GM21528 (cell line): Measurements from ENCODE around the gene MMP17.

Source experiments
- ATAC-seq: cut with Tn5 transposase; IDR thresholded peaks from one replicate; pipeline ENCODE4 v1.9.1; 2021; ENCODE audit warnings: mild to moderate bottlenecking, moderate library complexity; ENCODE audit not compliant: unreplicated experiment, low FRiP score

Gene MMP17

DNA sequence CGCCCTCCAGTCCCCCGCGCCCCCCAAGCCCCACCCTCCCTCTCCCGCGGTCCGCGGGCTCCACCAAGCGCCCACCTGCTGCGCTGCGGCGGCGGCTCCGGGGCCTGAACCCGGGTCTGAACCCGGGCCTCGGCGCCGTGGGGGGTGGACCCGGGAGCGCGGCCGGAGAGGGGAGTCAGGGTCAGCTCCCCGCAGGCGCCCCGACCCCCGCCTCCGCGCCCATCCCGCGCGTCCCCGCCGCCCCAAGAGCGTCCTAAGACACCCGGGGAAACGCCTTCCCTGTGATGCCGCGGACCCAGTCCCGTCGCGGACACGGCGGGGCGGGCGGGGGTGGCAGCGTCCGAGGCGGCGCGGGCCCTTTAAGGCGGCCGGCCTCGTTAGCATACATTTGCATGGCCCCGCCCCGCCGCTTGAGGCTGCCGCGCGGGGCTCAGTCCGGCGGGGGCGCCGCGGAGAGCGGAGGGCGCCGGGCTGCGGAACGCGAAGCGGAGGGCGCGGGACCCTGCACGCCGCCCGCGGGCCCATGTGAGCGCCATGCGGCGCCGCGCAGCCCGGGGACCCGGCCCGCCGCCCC lies at the start of gene MMP17:
Gene MMP17 (plus strand): TSS at position 433 of the 574 bp plus-strand sequence. CDS start 102 bp downstream, at position 535.
- peak; percentile 49 for ATAC-seq

DNA sequence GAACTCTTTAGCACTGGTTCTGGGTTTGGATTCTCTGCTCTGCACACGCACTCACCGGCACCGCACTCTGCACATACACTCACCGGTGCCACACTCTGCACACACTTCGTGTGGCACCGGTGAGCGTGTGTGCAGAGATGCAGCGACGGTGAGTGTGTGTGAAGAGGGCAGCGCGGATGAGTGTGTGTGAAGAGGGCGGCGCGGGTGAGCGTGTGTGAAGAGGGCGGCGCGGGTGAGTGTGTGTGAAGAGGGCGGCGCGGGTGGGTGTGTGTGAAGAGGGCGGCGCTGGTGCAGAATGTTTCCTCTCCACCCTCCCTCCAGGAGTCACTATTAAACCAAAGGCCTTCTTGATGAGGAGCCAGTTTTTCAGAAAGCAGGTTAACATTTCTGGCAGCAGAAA lies 49.2 kb upstream of the MMP17 start:
- no peak for ATAC-seq

DNA sequence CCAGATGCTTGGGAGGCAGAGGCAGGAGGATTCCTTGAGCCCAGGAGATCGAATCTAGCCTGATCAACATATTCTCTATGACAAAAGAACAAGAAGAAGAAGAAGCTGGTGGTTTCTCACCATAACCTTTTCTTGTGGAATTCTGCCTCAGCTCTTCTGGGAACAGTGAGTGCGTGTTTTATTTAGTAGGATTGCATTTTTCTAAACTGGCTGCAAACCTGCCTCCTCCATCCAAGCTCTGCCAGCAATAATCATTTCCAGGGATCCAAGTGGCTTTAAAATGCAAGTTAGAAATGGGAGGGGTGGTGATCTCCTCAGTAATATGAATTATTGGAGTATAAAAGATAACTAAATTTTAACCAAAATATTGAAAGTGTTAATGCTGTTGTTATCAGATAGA lies 46.1 kb upstream of the MMP17 start:
- ATAC-seq: no peak

DNA sequence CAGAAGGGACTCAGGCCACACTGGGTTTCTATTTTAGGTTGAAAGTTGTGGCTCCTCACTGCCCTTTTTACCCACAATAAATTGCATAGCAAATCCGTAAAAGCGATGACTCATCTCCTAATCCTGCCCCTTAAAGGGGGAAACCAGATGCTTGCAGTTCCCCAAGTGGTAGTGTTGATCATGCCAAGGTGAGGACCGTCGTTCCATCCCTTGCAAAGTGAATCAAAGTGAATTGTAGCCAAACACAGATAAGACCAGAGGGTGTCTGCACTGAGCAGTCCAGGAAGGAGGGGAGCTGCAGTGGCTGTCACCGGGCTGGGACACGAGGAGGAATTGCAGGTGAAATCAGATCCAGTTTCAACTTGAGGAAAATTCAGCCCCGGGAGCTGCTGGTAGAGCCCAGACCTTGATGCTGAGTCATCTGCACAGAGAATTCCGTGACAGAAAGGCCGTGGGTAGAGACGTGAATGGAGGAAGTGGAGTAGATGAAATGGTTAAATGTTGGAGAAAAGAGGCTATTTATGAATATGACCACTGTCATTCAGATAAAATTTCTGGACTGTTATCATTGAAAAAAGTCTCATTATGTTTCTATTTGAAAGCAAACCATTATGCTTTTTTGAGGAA lies 44.2 kb upstream of the MMP17 start:
- ATAC-seq: no peak

DNA sequence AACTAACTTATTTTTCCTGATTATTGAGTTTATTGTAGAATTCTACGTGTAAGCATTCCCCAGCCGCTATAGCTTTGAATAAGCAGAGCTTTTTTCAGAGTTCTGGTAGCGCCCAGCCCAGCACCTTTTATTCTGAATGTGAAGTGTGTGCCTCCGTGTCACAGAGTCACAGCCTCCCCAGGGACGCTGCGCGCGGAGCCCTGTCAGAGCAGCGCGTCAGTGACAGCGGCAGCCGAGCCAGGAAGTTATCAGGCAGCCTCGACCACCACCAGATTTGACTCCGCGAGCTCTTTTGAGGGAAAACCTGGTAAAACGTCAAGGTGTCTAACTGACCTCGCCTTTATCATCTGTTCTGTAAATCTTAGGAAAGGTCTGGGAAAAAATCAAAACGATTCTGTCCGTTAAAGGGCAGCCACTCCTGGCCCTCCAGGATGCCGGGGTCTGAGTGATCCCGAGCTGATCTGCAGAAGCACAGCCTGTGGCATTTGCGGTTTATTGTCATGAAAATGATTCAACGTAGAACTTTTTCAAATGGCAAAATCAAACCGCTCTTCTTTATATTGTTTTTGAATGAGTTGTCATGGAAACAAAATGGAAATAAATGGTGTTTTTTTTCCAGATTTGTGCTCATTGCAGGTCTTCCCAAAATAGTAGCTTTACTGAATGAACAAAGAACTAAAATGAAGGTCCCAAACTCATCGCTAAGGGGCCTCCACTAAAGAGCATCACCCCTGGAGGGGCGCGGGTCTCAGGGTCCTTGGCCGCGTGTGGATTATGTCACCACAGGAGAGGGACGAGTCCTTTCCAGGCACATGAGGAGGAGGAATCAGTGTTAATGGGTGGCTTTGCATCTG lies 43.1 kb upstream of the MMP17 start:
- ATAC-seq: no peak

DNA sequence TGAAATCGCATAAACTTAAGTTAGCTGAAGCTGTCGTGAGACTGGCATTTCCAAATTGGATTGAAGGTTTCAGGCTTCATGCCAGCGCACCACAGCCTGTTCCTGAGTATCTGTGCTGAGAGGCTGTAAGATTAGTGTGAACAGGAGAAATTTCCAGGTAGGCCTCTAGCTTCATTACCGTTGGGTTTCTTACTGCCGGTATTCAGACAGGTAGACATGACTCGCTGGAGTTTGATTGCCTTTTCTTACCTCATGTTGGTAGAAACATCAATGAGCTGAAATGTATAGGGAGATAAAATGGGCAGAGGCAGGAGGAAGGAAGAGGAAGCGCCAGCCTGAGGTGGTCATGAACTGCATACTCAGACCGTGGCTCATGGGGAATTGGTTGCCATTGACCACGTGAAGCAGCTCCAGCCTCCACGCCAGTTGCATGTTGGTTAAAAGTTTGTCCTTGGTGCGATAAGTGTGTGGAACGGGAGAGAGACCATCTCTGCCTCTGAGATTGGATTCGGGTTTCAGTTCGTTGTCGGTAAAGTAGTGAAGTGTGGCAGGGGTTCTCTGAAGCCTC lies 42.3 kb upstream of the MMP17 start:
- no peak for ATAC-seq

DNA sequence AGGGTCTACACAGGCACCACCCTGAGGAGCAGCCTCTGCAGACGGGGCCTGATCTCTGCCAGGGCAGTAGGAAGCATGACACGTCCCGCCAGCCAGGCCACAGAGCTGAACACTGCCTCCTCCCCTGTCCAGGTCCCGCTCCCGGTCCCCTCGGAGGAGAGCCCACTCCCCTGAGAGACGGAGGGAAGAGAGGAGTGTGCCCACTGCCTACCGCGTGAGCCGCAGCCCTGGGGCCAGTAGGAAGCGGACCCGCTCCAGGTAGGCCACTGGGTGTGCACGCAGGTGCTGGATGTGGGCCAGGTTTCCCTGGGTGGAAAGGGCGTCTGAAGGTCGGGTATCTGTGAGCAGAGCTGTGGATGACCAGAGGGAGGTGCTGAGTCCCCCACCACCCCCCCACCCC lies 41.9 kb upstream of the MMP17 start:
- ATAC-seq: no peak

DNA sequence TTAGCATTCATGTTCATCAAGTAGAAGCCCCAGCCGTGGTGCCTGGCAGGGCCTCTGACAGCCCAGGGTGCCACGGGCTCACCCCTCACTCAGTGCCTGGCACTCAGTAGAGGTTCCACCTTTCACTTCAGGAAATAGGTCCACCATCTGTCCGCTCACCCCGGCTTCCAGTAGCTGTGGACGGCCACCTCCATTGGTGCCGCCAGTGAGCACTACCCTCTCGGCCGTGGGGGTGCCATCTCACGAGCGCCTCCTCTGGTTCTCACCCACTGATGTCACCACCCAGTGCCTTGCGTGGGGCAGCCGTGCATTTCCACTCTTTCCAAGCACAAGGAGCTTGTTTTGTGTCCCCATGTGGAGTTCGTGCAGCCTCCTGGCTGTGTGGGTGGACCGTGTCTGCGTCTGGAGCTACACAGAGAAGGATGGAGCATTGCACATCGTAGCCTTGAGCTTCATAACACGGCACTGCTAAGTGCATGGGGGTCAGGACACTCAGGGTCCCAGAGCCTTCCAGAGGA lies 41.0 kb upstream of the MMP17 start:
- no peak for ATAC-seq

DNA sequence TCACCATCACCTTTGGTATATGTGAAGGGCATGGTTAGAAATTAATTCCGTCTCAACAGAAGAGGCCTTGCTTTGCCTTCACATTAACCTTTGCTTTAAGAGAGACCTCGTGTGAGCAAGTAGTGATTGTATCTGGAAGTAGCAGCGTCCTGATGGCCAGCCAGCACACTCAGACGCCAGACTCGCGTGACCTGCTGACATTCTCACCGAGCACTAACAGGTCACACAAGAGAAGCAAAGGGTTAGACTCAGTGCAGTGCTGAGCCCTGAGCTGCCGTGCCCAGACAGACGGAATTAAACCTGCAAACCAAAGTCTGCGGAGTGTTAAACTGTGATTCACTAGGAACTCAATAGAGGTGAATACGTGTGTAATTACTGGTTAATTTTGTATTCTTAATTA lies 40.1 kb upstream of the MMP17 start:
- ATAC-seq: no peak

DNA sequence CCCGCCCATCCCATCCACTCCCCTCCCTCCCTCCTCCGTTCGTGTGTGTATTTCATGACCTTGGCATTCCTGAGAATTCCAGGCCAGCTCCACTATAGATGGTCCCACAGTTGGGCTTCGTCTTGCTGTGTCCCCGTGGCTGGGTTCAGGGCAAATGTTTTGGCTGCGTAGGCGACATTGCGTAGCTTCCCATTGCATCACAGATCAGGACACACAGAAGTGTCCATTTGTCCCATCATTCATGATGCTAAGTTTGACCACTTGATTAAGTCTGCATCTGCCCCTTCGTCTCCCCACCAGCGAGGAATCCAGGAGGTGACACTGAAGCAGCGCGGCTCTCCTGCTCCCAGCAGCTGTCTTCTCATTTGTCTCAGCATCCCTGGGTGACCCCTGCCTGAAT lies 38.6 kb upstream of the MMP17 start:
- ATAC-seq: no peak

DNA sequence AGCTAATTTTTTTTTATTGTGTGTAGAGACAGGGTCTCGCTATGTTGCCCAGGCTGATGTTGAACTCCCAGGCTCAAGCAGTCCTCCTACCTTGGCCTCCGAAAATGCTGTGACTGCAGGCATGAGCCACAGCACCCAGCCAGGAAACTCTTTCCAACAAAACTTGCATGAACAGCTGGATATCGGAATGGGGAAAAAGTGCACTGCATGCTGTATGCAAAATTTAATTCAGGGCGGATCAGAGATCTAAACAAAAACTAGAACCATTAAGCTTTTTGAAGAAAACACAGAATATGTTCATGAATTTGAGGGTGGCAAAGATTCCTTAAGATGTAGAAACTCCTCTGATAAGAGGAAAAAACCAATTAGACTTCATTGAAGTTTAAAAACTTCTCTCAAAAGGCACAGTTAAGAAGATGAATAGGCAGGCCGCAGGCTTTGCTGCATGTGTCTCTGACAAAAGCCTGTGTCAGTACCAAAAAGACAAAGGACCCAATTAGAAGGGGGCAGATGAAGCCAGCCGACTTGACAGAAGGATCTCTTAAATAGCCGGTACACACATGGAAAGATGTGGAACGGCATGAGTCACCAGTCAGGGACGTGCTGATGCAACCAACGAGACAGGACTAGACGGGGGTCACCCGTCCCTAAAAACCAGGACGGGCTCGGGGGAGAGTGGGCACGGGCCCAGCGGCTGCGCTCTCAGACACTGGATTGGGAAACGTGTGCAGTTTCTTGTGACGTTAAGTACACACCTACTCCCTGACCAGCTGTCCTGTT lies 34.8 kb upstream of the MMP17 start:
- ATAC-seq: no peak

DNA sequence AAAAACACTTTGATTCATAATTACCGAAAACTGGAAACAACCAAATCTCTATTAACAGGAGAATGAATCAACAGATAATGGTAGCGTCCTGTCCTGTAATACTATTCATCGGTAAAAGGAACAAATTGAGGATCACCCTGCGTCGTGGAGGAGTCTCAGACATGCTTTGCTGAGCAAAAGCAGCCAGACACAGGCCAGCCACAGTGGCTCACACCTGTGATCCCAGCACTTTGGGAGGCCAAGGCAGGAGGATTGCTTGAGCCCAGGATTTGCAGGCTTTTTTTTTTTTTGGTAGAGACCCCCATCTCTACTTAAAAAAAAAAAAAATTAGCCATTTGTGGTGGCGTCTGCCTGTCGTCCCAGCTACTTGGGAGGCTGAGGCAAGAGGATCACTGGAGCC lies 34.1 kb upstream of the MMP17 start:
- ATAC-seq: no peak

DNA sequence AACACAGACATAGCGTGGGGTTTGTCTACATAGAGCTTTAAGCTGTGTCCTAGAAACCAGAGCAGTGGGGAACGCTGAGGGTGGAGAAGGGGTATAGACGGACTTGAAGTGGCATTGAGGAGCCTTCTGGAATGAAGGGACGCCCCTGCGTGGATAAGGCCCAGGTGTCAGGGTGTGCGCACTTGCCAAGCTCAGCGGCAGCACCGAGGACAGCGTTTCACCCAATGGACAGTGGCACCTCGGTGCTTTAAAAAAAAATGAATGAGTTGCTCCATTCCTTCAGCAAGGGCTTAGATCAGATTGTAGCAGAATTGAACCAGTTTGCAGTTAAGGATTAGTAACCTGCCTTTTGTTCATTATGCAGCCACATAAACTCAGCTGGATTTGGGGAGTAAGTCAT lies 33.6 kb upstream of the MMP17 start:
- ATAC-seq: no peak

DNA sequence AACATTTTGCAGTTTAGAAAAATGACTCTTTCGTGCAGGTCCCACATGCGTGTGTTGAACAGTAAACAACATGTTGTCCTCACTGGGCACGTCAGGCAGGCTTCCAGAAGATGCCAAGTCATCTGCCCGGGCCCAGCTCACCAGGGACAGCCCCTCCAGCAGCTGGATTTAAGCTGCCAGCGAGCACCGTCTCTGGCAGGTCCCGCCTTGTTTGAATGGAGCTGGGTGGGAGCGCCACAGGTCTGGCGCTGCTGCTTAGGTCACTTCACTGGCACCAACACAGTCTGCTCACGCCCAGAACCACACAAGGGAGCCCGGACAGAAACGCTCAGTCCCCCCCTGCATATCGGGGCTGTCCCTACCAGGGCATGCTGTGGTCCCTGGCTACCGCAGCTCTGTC lies 33.1 kb upstream of the MMP17 start:
- no peak for ATAC-seq

DNA sequence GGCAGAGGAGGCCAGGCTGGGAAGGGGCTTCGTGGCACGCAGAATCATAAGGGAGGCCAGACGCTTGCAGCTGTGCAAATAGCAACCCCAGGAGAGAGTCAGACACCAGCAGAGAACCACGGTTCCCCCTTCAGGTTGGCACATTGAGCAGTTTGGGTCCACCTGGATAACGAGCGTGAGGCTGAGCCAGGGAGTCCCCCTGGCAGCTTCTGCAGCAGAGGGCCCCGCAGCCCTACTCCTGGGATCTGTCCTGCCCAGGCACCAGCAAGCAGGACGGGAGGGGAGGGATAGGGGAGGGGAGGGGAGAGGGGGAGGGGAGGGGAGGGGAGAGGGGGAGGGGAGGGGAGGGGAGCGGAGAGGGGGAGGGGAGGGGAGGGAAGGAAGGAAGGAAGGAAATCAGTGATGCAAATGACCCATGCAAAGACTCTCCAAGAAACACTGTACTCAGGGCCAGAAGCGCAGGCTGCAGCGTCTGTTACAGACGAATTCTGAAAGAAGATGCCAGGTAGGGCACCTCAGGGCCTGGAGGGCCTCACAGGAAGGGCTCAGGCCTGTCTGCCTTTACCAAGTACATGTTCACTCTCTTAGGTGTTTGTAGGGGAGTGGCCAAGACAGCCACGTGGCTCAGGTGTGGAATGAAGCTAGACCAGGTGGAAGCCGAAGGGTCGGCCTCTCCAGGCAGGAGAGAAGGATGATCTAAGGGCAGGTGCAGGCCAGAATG lies 32.3 kb upstream of the MMP17 start:
- ATAC-seq: no peak

DNA sequence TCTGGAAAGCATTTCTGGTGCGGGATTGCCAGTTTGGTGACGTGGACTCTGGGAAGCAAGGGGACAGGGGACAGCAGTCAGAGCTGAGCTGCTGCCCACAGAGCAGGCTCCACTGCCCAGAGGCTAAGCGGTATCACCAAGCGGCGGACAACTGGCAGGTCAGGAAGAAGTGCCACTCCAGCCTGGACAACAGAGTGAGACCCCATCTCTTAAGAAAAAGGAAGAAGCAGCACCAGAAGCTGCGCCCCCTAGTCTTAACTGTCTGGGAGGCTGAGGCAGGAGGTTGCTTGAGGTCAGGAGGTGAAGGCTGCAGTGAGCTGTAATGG lies 31.8 kb upstream of the MMP17 start:
- no peak for ATAC-seq

DNA sequence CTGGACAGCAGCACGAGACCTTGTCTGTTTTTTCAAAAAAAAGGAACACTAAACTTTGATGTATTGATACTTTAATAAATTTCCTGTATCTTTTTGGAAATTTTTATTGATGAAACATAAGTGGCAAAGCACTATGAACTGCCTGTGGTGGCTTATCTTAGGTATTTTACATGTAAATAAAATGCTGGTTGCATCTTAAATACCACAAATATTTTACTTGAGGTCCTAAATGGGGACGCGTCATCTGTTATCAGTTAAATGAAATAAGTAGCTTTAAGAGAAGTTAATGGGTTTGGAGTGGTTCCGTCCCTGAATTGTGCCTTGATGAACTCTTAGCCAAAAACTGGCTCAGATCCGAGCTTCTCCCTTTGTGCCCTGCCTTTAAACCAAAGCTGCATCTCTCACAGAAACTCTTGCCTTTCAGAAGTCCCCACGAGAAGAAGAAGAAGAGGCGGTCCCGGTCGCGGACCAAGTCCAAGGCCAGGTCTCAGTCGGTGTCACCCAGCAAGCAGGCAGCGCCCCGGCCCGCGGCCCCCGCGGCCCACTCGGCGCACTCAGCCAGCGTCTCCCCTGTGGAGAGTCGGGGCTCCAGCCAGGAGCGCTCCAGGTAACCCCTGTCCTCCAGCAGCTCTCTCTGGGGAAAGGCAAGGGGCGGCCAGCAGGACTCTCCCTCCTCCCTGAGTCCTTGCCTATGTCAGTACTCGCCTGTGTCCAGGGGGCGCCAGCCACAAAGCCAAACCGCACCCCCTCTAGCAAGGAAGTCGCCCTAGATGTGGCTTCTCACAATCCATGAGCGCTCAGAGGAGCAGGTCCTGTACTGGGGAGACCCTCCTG lies 31.2 kb upstream of the MMP17 start:
- no peak for ATAC-seq

DNA sequence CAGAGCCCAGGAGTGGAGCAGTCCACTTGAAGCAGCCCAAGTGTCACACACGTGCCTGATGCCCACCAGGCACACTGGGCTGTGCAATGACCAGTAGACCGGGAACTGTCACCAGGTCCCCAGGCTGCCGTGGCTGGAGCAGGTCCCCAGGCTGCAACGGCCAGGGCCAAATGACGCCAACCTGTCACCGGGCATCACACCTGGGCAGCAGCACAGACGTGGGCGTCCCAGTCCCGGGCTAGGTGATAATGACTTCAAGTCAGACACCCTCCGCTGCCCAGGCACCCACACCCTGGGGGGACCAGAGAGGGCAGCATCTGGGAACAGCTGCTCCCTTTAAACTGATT lies 30.6 kb upstream of the MMP17 start:
- no peak for ATAC-seq

DNA sequence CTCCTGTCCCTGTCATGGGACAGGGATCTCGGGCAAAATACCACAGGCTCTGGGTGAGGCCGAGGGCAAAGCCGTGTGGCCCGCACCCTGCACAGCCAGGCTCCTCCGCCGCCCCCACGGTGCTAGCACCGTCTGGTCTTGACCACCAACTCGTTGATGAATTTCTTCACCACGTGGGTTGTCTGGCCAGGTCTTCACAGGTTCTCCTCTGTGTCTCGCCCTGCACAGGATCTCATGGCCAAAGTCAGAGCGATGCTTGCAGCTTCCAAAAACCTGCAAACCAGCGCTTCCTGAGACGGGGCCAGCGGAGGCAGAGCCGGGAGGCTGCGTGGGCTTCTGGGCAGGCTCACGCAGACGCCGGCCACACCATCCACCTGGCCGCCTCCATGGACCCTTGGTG lies 29.0 kb upstream of the MMP17 start:
- no peak for ATAC-seq
